ENCODE measurements around the gene MGMT.

The MGMT gene

GRCh38 chr10:129713659-129714265, 246.7 kb downstream of the MGMT start:
- TF ChIP-seq GATA1 (IDR thresholded peaks at IDR 0.05; ENCODE audit: low read depth, low read length), result no peak
- no peak for TF ChIP-seq POLR2A (IDR thresholded peaks at IDR 0.05; ENCODE audit: low read length)
- no peak for DNase-seq

GRCh38 chr10:129715805-129716204, 248.8 kb downstream of the MGMT start:
- no peak for DNase-seq
- no peak for TF ChIP-seq GATA1 (IDR thresholded peaks at IDR 0.05; ENCODE audit: low read depth, low read length)

- no peak for DNase-seq
- no peak for TF ChIP-seq GATA1 (IDR thresholded peaks at IDR 0.05; ENCODE audit: low read depth, low read length)
These were observed 249.2 kb downstream of the MGMT start for GRCh38 chr10:129716211-129716681.

- TF ChIP-seq GATA1 (IDR thresholded peaks at IDR 0.05; ENCODE audit: low read depth, low read length), result no peak
- no peak for TF ChIP-seq POLR2A (IDR thresholded peaks at IDR 0.05; ENCODE audit: low read length)
- DNase-seq, result no peak
These were observed 249.8 kb downstream of the MGMT start for GRCh38 chr10:129716881-129717280.

GRCh38 chr10:129717816-129718547, 250.9 kb downstream of the MGMT start:
- no peak for DNase-seq
- TF ChIP-seq POLR2A (IDR thresholded peaks at IDR 0.05; ENCODE audit: low read length) (no peak), GATA1 (IDR thresholded peaks at IDR 0.05; ENCODE audit: low read depth, low read length) (no peak)

- no peak for TF ChIP-seq GATA1 (IDR thresholded peaks at IDR 0.05; ENCODE audit: low read depth, low read length)
- no peak for TF ChIP-seq POLR2A (IDR thresholded peaks at IDR 0.05; ENCODE audit: low read length)
- no peak for DNase-seq
These were observed 251.7 kb downstream of the MGMT start for GRCh38 chr10:129718548-129719414.

GRCh38 chr10:129719415-129719739, 252.3 kb downstream of the MGMT start:
- DNase-seq, result no peak
- TF ChIP-seq GATA1 (IDR thresholded peaks at IDR 0.05; ENCODE audit: low read depth, low read length) (no peak), POLR2A (IDR thresholded peaks at IDR 0.05; ENCODE audit: low read length) (no peak)

GRCh38 chr10:129719889-129720590, 253.0 kb downstream of the MGMT start:
- no peak for DNase-seq
- no peak for TF ChIP-seq POLR2A (IDR thresholded peaks at IDR 0.05; ENCODE audit: low read length)
- TF ChIP-seq GATA1 (IDR thresholded peaks at IDR 0.05; ENCODE audit: low read depth, low read length), result no peak

- TF ChIP-seq GATA1 (IDR thresholded peaks at IDR 0.05; ENCODE audit: low read depth, low read length), result no peak
- TF ChIP-seq POLR2A (IDR thresholded peaks at IDR 0.05; ENCODE audit: low read length), result no peak
- no peak for DNase-seq
These were observed 258.0 kb downstream of the MGMT start for GRCh38 chr10:129725011-129725410.

GRCh38 chr10:129725482-129725881, 258.4 kb downstream of the MGMT start:
- TF ChIP-seq POLR2A (IDR thresholded peaks at IDR 0.05; ENCODE audit: low read length) (no peak), GATA1 (IDR thresholded peaks at IDR 0.05; ENCODE audit: low read depth, low read length) (no peak)

GRCh38 chr10:129725890-129726631, 259.0 kb downstream of the MGMT start:
- TF ChIP-seq POLR2A (IDR thresholded peaks at IDR 0.05; ENCODE audit: low read length), result no peak
- TF ChIP-seq GATA1 (IDR thresholded peaks at IDR 0.05; ENCODE audit: low read depth, low read length), result no peak
- no peak for DNase-seq

More at GRCh38 chr10:129725482-129725881, 258.4 kb downstream of the MGMT start:
- DNase-seq, result no peak

GRCh38 chr10:129727071-129727470, 260.0 kb downstream of the MGMT start:
- DNase-seq, result no peak
- TF ChIP-seq GATA1 (IDR thresholded peaks at IDR 0.05; ENCODE audit: low read depth, low read length) (no peak), POLR2A (IDR thresholded peaks at IDR 0.05; ENCODE audit: low read length) (no peak)

GRCh38 chr10:129727495-129727894, 260.5 kb downstream of the MGMT start:
- TF ChIP-seq GATA1 (IDR thresholded peaks at IDR 0.05; ENCODE audit: low read depth, low read length), result no peak
- no peak for TF ChIP-seq POLR2A (IDR thresholded peaks at IDR 0.05; ENCODE audit: low read length)
- no peak for DNase-seq

All from erythroblast (primary cell).